Esophagus (tissue), 2 donors: ENCODE results near the gene SPTAN1. TPM values are rescaled to one million over a fixed set of nuclear protein-coding genes. Genes with fewer than 3 reads are reported as not detected.

Experiments
- H3K27ac ChIP-seq, 2 donors: one replicate each; pipeline ENCODE4 v1.5.1; 2013; ENCODE audit warnings: low read depth in 2 of 2, mild to moderate bottlenecking in 2 of 2, inconsistent platforms in 1 of 2, low read length in 1 of 2, moderate library complexity in 1 of 2
- H3K27me3 ChIP-seq, 2 donors: one replicate each; pipeline ENCODE4 v1.6.1; 2013; ENCODE audit warnings: low read length in 2 of 2, control low read depth in 1 of 2, mild to moderate bottlenecking in 1 of 2; ENCODE audit not compliant: insufficient read depth in 2 of 2, control insufficient read depth in 1 of 2
- H3K36me3 ChIP-seq, 2 donors: one replicate each; pipeline ENCODE4 v1.6.1; 2013; ENCODE audit warnings: low read length in 1 of 2; ENCODE audit not compliant: control insufficient read depth in 2 of 2, insufficient read depth in 2 of 2
- H3K4me1 ChIP-seq, 2 donors: one replicate each; pipeline ENCODE4 v1.6.1; 2013; ENCODE audit warnings: low read length in 1 of 2; ENCODE audit not compliant: control insufficient read depth in 2 of 2, insufficient read depth in 2 of 2
- H3K4me3 ChIP-seq, 2 donors: one replicate each; pipeline ENCODE4 v1.5.1; 2013; ENCODE audit warnings: low read length in 2 of 2, mild to moderate bottlenecking in 2 of 2, low read depth in 1 of 2, moderate library complexity in 1 of 2
- H3K9me3 ChIP-seq, 2 donors: one replicate each; pipeline ENCODE4 v1.6.1; 2013; ENCODE audit warnings: mild to moderate bottlenecking in 2 of 2, low read depth in 1 of 2, low read length in 1 of 2, moderate library complexity in 1 of 2; ENCODE audit not compliant: control insufficient read depth in 2 of 2, insufficient read depth in 1 of 2
- WGBS, 2 donors: extraction: QIAGEN DNeasy Blood & Tissue Kit; methylation state at CpG; one replicate each; pipeline ENCODE4 v1.1.7; 2013; 5-methylcytosine and 5-hydroxymethylcytosine counted together
- polyA plus RNA-seq, 2 donors: library from polyadenylated mRNA; stranded (reverse); fragments of 200-250 nt; gene quantifications; one replicate each; pipeline ENCODE4 v1.2.3, GENCODE V29; 2013
- donor health status: healthy with polysubstance abuse.
- donor health status: Bipolar disorder and iron deficiency.

Gene SPTAN1
- polyA plus RNA-seq, 2 donors: 101 to 109 TPM

- no peak overlapping the region for H3K27ac ChIP-seq
- peaks cover 13 to 29% of the 10 kb centered on the region in 2 donors for H3K4me1 ChIP-seq
- no peak overlapping the region for H3K4me3 ChIP-seq
- 82 to 87% methylated on average over 11 of the region's 11 CpGs for WGBS, 2 donors
- H3K27me3 ChIP-seq: no peaks in the 10 kb centered on the region
- H3K9me3 ChIP-seq: no peaks in the 10 kb centered on the region
- H3K36me3 ChIP-seq: peaks cover 32 to 43% of the 10 kb centered on the region in 2 donors
Observed at GRCh38 chr9:128633601-128634000, 81.2 kb downstream of the SPTAN1 start.

DNA sequence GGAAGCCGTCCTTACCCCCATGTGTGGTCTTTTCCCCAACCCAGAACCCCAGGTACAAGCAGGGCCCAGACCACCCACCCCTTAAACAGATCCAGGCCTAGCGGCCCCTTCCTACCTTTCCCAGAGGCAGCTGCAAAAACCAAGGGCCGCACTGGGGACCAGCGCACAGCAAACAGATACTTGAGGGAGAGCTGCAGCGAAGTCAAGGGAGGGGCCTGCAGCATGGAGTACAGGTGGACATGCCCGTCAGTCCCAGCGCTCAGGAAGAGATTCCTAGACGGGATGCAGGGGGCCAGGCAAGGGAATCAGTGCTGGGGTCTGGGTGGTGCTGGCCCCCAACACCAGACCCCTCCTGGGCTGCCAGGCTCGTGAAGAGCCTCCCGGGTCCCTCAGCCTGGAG lies 81.7 kb downstream of the SPTAN1 start:
- H3K36me3 ChIP-seq: peaks cover 29 to 39% of the 10 kb centered on the region in 2 donors
- WGBS, 2 donors: 88 to 91% methylated on average over 10 of the region's 10 CpGs
- H3K4me1 ChIP-seq: peaks cover 13 to 25% of the 10 kb centered on the region in 2 donors
- H3K9me3 ChIP-seq: no peaks in the 10 kb centered on the region
- no peaks in the 10 kb centered on the region for H3K27me3 ChIP-seq
- H3K27ac ChIP-seq: peak overlapping the region; percentile 69 to 93
- H3K4me3 ChIP-seq: no peak overlapping the region

GRCh38 chr9:128634651-128635262 lies 82.4 kb downstream of the SPTAN1 start:
- Histone ChIP-seq H3K36me3 (peaks cover 26 to 33% of the 10 kb centered on the region in 2 donors), H3K27me3 (no peaks in the 10 kb centered on the region), H3K4me1 (peaks cover 13 to 23% of the 10 kb centered on the region in 2 donors), H3K27ac (peak overlapping the region; percentile 69 to 93), H3K4me3 (no peak overlapping the region), H3K9me3 (no peaks in the 10 kb centered on the region)
- 47 to 55% methylated on average over 26 of the region's 26 CpGs for WGBS, 2 donors

GRCh38 chr9:128635266-128636023 lies 83.1 kb downstream of the SPTAN1 start:
- Histone ChIP-seq H3K36me3 (peaks cover 20 to 30% of the 10 kb centered on the region in 2 donors), H3K4me3 (peak overlapping the region; percentile 7 to 12), H3K9me3 (no peaks in the 10 kb centered on the region), H3K27ac (peak overlapping the region; percentile 90 to 93), H3K4me1 (peaks cover 13 to 23% of the 10 kb centered on the region in 2 donors), H3K27me3 (no peaks in the 10 kb centered on the region)
- WGBS, 2 donors: 24 to 25% methylated on average over 18 to 20 of the region's 20 CpGs

DNA sequence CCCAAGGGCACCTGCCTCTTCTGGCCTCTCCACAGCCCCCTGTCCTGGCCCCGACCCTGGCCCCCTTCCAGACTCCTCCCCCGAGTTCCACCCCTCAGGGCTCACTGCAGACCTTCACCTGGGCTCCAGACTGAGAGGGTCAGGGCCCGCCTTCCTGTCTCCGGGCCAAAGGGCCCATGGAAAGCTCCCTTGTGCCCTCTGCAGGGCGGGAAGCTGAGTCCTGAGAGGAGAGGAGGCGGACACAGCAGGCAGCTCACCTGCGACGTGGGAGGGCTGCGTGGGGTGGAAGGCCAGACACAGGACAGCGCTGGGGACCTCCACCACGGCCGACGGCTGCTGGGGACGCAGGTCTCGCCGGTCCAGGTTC lies 83.6 kb downstream of the SPTAN1 start:
- H3K4me1 ChIP-seq: peaks cover 13 to 23% of the 10 kb centered on the region in 2 donors
- H3K9me3 ChIP-seq: no peaks in the 10 kb centered on the region
- H3K27me3 ChIP-seq: no peaks in the 10 kb centered on the region
- peak overlapping the region in 1 of 2 donors; percentile 7 for H3K4me3 ChIP-seq
- H3K27ac ChIP-seq: peak overlapping the region; percentile 90 to 93
- 35 to 53% methylated on average over 16 of the region's 16 CpGs for WGBS, 2 donors
- H3K36me3 ChIP-seq: peaks cover 20 to 33% of the 10 kb centered on the region in 2 donors

DNA sequence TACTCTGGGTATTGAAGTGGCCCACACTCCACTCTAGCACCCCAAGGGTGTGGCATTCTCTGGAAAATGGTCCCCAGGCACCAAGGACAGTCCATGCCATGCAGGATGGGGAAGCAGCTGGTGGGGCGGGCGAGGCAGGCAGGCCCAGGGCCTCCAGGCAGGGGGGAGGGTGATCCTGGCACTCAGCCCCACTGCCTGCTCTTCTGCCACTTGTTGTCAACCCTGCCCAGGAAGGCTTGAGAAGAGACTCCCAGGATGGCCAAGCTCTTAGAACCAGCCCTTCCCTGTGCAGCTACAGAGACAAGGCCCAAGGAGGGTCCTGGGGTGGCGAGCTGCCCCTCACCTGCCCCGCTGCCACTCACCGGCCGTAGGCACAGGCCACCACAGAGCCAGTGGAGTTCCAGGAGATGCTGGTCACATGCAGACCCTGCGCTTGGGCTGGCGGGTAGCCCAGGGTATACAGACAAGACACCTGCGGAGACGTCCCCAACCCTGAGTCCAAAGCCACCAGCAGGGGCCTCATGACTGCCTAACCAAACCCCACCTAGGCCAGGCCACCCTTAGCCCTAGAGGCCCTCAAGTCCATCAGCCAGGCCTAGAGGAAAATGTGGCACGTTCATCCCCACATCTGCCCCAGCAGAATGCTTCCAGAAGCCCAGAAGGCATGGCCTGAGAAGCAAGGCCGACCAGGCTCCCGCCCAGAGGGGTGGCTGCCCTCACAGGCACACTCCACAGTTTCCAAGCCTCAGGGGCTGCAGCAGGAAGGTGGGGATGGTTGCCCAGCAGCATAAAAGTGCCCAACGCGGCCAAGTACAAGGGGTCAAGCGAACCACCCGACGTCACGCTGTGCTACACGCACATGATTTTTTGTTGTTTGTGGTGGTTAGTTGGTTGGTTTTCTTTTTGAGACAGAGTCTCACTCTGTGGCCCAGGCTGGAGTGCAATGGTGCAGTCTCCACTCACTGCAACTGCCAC lies 84.5 kb downstream of the SPTAN1 start:
- no peak overlapping the region for H3K4me3 ChIP-seq
- H3K4me1 ChIP-seq: peaks cover 13 to 26% of the 10 kb centered on the region in 2 donors
- peak overlapping the region; percentile 90 to 93 for H3K27ac ChIP-seq
- H3K27me3 ChIP-seq: no peaks in the 10 kb centered on the region
- no peaks in the 10 kb centered on the region for H3K9me3 ChIP-seq
- WGBS, 2 donors: 83% methylated on average over 20 of the region's 20 CpGs
- H3K36me3 ChIP-seq: peaks cover 20 to 33% of the 10 kb centered on the region in 2 donors

DNA sequence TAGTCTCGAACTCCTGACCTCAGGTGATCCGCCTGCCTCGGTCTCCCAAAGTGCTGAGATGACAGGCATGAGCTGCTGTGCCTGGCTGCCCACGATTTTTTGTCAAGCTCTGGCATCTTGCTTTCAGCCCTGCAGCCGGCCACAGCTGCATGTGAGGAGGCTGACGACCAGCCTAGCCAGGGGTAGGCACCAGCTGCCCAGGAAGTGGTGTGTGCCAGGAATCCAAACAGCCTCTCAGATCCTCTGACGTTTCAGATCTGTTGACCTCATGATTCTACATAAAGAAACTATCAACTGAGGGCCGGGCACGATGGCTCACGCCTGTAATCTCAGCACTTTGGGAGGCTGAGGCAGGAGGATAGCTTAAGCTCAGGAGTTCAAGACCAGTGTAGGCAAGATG lies 85.3 kb downstream of the SPTAN1 start:
- Histone ChIP-seq H3K27ac (no peak overlapping the region), H3K9me3 (no peaks in the 10 kb centered on the region), H3K36me3 (peaks cover 14 to 25% of the 10 kb centered on the region in 2 donors), H3K27me3 (no peaks in the 10 kb centered on the region), H3K4me1 (peaks cover 13 to 23% of the 10 kb centered on the region in 2 donors), H3K4me3 (no peak overlapping the region)
- 66 to 69% methylated on average over 10 of the region's 10 CpGs for WGBS, 2 donors

DNA sequence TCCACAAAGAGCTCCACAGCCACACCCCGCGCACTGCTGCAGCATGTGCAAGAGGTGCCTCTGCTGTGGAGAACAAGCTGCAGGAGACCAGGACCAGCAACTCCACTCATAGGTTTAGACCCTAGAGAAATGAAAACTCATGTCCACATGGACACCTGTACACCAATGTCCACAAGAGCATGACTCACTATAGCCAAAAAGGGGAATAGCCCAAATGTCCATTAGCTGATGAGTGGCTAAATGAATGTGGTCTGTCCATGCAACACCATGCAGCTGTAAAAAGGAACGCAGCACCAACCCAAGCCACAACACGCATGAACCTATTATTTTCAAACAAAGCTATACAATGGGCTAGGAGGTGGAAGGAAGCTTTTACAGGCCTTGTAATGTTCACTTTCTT lies 86.2 kb downstream of the SPTAN1 start:
- H3K27ac ChIP-seq: no peak overlapping the region
- 73% methylated on average over 4 of the region's 4 CpGs for WGBS, 2 donors

GRCh38 chr9:128640603-128641002 lies 88.2 kb downstream of the SPTAN1 start:
- H3K9me3 ChIP-seq: no peaks in the 10 kb centered on the region
- H3K4me1 ChIP-seq: peaks cover 4 to 17% of the 10 kb centered on the region in 2 donors
- no peaks in the 10 kb centered on the region for H3K27me3 ChIP-seq
- WGBS, 2 donors: 93 to 94% methylated on average over 18 of the region's 18 CpGs
- no peak overlapping the region for H3K4me3 ChIP-seq
- H3K27ac ChIP-seq: no peak overlapping the region
- peaks cover 0 to 9% of the 10 kb centered on the region in 2 donors for H3K36me3 ChIP-seq

More for the DNA sequence above, 86.2 kb downstream of the SPTAN1 start:
- H3K9me3 ChIP-seq: no peaks in the 10 kb centered on the region
- no peak overlapping the region for H3K4me3 ChIP-seq
- H3K4me1 ChIP-seq: peaks cover 13 to 26% of the 10 kb centered on the region in 2 donors
- H3K27me3 ChIP-seq: no peaks in the 10 kb centered on the region
- peaks cover 5 to 17% of the 10 kb centered on the region in 2 donors for H3K36me3 ChIP-seq
